CD4-positive, alpha-beta T cell treated with Interferon alpha-2 for 1 hour (primary cell): ENCODE results near the gene TMEM269.
"Not testable (repeated sequence)": the region's sequence is repeated elsewhere in the genome, so short reads cannot be mapped to it uniquely, and the experiment has no call there.

Experiments
- DNase-seq, 2 donors: peaks; one replicate each; pipeline ENCODE4 v3.0.0-alpha.2; 2020 to 2022

TMEM269 gene

DNA sequence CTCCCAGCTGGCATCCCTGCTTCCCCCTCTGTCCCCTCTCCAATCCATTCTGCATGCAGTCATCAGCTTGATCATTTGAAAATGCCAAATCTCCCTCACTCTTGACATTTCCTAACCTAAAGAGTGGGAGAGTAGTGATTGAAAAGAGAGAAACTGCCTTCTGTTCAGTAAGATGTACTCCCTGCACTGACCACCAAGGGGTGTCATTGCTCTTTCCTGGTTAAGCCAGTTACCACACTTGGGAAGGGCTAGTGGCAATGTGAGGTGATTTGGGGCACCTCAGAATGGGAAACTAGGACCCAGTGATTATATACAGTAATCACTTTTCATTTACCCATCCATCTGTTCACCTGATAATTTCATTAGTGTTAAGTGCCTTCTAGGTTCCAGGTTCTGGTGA is 6.9 kb upstream of the TMEM269 start:
- peak; percentile 17 to 49 for DNase-seq

DNA sequence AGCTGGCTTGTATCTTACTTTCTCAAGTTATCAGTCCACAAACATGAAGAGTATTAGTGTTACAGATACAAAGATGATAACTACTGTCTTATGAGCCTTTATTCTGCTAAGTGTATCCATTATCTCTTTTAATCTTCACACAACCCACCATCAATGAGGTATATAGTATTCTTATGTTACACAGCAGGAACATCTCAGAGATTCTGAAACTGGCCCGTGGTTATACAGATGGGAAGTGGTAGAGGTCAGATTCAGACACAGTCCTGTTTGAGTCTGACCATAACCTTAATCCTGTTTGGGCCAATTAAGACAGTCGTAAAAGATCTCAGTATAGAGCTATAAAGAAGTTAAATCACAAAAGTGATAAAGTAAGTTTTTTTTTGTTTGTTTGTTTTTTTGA is 5.1 kb upstream of the TMEM269 start:
- no peak for DNase-seq

DNA sequence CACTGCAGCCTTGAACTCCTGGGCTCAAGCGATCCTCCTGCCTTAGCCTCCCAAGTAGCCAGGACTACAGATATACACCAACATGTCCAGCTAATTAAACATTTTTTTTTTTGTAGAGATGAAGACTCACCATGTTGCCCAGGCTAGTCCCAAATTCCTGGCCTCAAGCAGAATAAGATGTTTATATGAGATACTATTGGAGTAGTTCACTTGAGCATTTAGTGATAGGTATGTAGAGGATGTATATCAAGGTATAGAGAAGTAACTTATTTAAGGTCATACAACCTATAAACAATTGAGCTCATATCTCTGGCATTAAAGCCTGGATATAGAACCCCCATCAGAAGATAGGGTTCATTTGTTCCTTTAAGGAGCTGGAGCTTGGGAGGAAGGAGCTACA is 4.6 kb upstream of the TMEM269 start:
- no peak for DNase-seq

DNA sequence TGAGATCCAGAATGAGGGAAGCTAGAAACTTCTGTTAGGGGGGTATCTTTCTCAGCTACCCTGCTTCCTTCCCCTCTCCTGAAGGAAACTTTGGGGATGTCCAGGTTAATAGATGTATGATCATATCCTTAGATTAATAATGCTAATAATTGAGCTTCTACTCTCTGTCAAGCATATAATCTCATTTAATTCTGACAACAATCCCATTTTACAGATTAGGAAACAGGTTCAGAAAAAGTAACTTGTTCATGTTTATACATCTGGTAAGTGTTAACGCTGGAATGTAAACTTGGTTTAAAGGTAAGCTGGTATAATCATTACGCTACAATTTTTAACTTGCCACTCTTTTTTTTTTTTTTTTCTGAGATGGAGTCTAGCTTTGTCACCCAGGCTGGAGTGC is 1.7 kb upstream of the TMEM269 start:
- DNase-seq, result no peak

DNA sequence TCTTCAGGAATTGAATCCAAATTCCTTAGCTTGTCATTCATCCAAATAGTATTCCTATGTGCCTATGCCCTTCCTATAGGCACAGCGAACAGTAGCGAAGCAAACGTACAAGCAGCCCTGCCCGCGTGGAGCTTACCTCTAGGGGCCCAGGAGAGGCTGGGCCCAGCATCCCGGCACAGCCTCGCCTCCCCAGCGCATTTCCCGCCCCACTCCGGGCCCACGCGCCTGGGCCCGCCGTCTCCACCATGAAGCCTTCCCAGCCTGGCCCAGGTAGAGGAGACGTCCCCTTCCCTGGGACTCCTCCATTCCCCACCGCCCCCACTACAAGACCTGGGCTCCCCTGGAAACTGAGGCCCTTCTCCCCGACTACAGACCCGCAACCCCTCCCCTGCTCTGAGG is 245 bp upstream of the TMEM269 start:
- DNase-seq, result no peak

DNA sequence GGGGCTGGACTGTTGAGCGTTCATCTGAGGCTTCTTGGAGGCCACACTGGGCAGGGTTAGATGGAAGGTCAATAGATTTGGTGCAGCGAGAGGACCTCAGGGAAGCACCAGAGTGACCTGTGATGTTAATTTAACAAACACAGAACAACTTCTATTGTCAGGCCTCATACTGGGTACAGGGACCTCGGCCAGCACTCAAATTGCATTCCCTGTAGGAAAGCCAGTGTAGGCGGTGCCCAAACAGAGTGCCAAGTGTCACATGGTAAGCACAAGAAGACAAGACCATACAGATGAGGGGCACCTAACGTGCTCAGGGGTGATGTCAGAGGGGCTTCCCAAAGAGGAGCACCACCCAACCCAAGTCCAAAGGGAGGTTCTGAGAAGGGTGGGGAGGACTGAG is 1.3 kb downstream of the TMEM269 start:
- DNase-seq, result no peak

DNA sequence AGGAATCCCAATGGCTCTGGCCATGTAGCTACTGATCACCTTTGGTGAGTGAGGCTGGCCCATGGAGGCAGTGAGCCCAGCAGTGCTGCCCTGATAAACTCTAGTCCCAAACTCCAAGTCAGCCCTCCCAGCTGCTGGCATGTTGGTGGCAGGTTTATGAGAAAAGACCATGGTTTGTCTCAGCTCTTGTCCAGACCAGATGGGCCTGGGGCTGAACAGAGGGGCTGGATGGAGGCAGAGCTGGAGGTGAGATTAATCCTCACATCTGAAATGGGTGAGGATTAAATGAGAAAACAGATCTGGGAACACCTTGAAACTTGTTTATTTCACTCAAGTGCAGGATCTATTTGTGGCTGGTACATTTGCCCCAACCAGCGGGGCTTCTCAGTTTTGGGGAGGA is 3.2 kb downstream of the TMEM269 start:
- DNase-seq, result no peak

DNA sequence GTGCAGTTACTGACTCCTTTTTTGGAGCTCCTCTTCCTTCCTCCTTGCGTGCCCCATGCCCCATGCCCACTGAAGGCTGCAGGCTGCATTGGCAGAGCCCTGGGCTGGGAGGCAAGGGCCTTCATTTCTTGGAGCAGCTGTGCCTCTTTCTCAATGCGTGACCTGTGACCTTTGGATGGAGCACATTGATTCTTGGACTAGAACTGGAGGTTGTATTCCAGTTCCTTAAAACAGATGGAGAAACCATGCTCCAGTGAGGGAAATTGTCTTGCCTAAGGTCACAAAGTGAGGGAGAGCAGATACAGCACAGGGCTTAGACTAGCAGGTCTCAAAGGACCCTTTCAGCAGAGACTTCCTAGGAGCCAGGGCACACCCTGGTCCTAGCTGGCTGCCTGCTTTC is 9.0 kb downstream of the TMEM269 start:
- no peak for DNase-seq

DNA sequence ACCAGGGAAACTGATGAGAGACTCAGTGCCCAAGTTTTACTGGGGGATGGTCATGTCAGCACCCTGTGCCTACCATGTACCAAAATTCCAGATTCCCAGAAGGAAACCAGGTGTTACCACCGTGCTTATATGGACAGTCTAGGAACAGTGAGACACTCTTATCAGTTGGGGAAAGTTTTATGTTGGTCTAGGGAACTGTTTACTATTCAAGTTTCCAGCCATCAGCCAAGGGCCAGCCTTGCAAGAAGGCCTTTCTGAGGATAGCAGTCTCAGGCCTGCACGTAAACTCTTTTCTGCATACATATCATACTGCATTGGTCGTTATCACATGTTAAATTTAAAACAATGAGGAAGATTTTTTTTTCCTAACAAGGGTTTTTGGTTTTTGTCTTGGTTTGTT is 12.6 kb downstream of the TMEM269 start:
- no peak for DNase-seq

DNA sequence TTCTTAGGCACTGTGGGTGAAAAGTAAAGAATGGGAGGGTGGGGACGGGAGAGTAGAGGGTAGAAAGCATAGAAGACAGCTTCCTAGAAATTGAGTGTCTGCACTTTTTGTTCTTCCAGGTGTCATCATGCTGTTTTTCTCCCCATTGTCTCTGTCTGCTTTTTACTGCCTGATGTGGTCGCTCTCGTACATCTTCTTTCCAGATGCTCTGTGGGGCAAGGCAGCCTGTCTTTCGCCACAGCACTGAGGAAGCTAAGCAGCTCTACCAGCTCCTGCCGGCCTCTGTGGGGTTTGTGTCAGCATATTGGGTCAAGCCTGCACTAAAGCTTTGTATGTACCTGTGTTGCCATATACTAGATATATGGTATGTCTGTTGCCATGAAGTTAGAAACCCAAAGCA is 13.2 kb downstream of the TMEM269 start:
- DNase-seq, result no peak

DNA sequence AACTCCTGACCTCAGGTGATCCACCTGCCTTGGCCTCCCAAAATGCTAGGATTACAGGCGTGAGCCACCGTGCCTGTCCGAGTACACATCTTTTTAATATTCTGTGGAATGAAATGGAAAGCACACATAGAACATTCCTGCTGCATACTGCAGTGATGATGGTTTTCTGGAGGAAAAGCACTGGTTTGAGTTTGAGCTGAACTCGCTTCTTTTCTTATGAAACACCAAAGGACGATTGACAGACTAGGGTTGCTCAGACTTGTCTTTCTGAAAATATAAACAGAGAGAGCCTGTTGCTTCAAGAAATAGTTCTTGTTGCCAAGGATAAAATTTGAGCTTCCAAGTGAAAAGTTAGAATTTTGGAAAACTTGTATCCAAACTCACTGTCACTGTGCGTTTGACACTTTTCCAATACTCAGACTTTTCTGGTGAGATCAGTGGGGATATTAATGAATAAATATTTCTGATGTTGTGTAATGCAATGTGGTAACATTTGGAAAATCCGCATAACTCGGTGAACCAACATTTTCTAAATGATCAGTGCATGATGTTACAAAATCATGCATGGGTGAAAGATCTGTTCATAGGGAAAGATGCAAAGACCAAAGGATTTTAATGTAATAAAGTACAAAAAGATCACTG is 17.2 kb downstream of the TMEM269 start:
- no peak for DNase-seq

DNA sequence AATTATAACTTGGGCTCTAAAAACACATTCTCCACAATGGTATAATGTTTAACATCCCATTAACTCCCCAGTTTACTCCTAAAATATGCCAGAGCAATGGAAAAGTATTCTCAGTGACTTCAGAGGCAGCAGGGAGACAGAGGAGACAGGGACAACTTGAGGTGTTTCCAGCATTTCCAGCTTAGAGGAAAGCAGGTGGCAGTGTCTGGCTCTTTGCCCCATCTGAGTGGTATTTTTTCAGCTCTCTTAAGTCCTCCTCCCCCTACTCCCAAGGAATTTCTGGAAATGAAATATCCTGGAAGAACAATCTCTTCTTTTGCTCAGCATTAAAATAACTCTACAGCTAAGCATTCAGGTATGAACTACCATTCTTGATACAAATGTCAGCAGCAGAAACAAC is 21.4 kb downstream of the TMEM269 start:
- DNase-seq, result no peak

DNA sequence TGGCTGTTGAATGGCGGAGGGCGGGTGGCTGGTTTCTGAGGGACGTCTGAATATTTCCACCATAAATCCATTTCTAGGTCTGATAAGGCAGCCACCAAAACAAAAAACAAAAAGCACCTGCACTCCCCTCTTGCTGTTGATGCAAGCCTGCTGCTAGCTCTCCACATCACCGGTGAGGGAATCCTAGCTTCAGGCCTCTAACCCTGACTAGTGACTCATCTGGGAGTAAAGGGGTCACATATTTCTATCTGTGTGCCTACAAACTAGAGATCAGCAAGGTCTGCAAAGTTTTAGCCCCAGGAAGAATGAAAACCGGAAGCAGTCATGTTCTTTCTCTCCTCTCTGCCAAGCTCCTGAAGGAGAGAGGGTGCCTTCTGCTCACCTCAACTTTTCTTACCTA is 21.8 kb downstream of the TMEM269 start:
- no peak for DNase-seq

DNA sequence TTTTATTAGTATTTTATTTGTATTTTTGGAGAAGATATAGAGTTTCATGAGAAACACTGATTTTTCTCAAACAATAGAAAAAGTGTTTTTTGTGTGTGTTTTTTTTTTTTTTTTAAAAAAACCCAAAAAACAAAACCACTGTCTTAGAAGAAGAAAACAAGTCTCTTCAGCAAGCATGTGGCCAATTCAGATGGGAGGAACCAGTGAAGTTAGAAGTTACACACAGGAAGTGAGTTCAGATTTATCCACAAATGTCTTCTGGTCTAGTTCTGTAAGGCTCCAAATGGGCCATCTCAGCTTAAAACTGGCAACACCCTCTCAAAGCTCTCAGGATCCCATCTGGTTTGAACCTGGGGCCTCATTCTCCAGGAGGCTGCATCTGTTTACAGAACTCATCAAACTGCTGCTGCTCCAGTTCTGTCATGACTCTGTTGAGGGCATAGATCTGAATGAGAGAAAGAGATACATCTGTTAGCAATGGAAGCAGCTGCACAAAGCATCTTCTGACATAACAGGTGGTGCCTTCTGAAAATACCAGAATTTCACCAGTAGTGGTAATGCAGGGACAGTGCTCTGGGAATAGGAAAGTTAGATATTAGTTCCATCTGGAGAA is 22.4 kb downstream of the TMEM269 start:
- DNase-seq, result no peak

DNA sequence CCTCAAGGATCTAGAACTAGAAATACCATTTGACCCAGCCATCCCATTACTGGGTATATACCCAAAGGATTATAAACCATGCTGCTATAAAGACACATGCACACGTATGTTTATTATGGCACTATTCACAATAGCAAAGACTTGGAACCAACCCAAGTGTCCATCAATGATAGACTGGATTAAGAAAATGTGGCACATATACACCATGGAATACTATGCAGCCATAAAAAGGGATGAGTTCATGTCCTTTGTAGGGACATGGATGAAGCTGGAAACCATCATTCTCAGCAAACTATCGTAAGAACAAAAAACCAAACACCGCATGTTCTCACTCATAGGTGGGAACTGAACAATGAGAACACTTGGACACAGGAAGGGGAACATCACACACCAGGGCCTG is 30.0 kb downstream of the TMEM269 start:
- not testable (repeated sequence) for DNase-seq

DNA sequence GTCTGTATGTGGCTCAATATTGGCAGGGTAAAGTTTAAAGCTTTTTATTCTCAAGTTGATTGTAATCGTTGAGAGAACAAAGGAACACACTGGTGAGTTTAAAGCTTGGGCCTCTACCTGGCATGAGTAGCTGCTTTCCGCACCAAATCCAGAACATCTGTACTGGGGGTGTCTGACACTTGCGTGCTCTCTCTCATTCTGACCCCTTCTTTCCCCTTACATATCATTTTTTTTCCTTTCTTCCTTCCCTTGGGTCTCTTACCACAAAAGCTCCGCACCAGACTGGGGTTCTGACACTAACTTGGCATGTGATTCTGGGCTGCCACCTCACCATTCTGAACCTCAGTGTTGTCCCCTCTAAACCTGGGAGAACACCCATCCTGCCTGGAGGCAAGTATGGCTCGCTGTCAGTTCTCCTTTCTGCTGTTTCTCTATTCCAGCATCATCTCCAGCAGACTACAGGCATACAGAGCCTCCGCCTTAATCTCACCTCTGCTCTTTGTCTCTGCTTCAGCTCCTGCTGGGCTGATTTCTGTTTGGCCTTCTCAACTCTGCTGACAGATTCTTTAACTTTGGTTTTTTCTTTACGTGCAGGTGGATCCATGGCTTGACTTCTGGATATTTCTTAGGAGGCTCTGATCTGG is 31.3 kb downstream of the TMEM269 start:
- peak in 1 of 2 donors; percentile 3 for DNase-seq

DNA sequence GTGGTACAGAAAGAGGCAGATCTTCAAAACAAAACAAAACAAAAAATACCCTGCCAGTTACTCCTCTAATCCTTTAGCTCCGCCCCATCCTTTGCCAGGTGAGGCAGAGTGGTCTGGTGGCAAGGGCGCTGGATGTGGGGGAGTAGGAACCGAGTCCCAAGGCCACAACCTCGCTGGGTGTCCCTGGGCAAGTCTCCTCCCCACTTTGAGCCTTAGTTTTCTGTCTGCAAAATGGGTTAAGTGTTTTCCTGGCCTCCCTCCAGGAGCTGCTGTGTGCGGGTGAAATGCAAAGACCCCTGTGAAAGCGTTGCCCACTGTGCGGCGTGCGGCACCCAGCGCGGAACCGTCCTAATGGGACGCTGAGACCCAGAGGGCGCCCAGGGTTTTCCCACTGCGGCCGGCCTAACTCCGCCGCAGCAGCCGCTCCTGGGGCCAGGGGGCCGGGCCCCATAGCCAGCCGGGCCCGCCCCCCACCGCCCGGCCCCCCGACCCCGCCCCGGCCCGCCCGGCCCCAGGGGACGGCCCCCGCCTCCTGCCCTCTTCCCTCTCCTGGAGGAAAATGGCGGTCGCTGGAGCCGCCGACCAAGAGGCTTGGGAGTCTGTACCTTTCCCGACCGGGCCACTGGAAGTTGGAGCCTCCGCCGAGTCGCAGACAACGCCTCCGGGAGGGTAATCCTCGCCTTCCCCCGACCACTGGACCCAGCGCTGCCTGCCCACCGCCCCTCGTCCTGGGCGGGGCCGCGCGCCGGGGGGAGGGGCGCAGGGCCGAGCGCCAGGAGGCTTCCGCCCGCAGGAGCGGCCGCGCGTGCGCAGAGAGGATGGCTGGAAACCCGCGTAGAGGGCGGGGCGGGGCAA is 32.0 kb downstream of the TMEM269 start, which contains the start of the genes ERMAP and SVBP:
Gene ERMAP (plus strand): TSS at position 538 of the 855 bp plus-strand sequence. CDS start 13,327 bp downstream, outside the sequence.
Gene SVBP (minus strand): TSS at position 813 of the 855 bp plus-strand sequence. CDS start 853 bp downstream, outside the sequence.
- DNase-seq, result peak; percentile 91 to 94

DNA sequence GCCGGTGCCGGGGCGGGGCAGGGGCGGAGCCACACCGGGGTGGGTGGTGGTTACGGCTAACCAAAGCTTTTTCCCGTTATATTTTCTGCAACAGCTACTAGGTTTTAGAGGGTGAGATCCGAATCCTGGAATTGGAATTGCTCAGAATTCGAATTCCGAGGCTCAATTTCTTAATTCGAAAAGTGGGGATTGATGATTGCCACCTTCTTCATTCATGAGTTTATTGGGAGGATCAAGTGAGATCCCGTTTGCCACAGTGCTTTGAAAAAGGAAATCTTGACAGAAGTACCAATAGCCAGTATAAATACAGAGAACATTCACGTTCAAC is 32.6 kb downstream of the TMEM269 start:
- no peak for DNase-seq

DNA sequence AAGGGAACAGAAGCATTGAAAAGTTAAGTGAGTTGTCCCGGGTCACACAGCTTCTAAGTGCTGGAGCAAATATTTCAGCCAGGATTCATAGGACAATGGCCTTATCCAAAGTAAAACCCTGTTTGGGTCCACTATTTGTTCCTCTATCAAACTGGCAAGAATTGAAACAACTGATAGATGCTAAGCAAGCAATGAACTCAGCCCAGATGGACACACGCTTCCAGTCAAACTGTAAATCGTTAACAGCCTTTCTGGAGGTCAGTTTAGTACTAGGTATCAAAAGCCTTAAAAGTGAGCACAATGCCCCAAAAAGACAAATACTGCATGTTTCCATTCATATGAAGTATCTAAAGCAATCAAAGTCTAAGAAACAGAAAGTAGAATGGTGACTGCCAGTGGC is 33.2 kb downstream of the TMEM269 start:
- DNase-seq, result no peak

DNA sequence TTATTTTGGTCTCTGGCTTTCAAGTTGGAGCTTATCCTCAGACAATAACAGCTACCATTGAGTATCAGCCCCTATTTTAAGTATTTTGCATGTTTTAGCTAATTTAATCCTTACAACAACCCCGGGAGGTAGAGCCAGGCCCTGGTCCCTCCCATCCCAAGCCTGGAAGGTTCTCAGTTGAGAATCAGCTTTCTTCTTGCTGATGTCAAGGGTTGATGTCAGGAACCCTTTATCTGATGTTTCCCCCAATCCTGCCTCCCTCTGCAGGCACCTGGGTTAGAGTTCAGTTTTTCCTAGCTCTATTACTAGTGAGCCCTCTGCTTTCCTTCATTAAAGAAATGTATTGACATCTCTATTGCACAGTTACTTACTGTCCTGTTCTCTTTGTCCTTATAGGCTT is 36.0 kb downstream of the TMEM269 start:
- no peak for DNase-seq

DNA sequence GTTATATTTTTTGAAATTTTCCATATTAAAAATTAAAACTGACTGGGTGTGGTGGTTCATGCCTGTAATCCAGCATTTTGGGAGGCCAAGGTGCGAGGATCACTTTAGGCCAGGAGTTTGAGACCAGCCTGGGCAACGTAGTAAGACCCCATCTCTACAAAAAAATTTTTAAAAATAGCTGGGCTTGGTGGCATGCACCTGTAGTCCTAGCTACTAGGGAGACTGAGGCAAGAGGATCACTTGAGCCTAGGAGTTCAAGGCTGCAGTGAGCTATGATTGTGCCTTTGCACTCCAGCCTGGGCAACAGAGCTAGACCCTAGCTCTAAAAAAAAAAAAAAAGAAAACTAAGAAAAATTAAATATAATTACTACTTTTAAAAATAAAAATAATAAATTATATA is 36.9 kb downstream of the TMEM269 start:
- no peak for DNase-seq

DNA sequence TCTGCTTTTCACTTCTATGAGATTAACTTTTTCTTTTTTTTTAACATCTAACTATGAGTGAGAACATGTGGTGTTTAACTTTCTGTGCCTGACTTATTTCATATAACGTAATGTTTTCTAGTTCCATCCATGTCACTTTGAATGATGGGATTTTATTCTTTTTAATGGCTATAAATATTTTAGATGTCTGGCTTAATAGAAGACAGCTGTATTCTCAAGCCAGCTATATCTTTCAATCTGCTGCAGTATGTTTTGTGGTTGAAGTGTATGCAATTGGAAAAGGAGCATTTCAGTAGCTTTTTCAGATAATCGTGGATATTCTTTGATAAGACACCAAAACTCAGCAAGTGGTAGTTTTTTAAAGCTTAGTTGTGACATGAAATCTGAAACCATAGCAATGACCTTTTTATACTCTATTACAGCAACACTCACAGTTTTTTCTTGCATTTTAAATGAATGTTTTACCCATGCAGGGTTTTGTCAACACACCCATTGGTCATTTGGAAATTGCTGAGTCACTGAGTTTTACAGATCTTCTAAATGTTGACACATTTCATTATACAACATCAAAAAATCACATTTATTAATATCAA is 38.1 kb downstream of the TMEM269 start:
- DNase-seq, result no peak

DNA sequence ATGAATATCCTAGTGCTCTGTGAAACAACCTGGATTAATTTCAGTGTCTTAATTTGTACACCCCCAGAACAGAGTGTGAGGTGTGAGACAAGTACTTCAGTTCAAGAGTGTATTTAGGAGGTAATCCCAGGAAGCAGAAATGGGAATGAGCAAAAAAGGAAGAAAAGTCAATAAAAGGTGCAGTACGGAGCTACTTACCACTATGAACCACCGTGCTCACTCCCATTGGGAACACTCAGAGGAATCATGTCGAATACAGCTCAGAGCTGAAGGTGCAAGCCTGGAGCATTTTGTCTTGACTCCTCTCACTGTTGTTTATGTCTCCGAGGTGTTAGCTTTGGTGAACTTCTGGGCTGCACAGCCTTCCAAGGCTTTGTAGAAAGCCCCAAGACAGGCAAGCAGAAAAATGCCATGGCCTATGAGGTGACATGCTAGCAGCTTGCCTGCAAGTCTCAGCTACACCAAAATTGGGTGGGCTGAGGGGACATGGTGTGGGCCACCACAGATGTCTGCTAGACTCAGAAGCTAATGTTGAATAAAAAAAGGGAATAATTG is 39.8 kb downstream of the TMEM269 start:
- no peak for DNase-seq
